Small intestine (tissue), 7 donors: ENCODE data around the gene PHF3. TPM values are rescaled to one million over a fixed set of nuclear protein-coding genes. Genes with fewer than 3 reads are reported as not detected.

ENCODE experiments used
- DNase-seq, 2 donors: peaks; one replicate each; pipeline versions ENCODE4 v3.0.0 to v3.0.0-alpha.2; 2013
- FAIRE-seq: peaks from 2 replicates; lab custom pipeline; 2012; peaks lifted over from hg19 to GRCh38; lab: Jason Lieb, UNC
- H3K27ac ChIP-seq, 3 donors: one replicate each; pipeline ENCODE4 v1.5.1; 2013; ENCODE audit warnings: low read length in 2 of 3, mild to moderate bottlenecking in 2 of 3, control low read depth in 1 of 3, inconsistent platforms in 1 of 3, low read depth in 1 of 3, moderate library complexity in 1 of 3
- H3K27me3 ChIP-seq, 3 donors: one replicate each; pipeline ENCODE4 v1.6.1; 2013; ENCODE audit warnings: low read length in 3 of 3, inconsistent platforms in 1 of 3; ENCODE audit not compliant: control insufficient read depth in 3 of 3, insufficient read depth in 3 of 3
- H3K36me3 ChIP-seq, 3 donors: one replicate each; pipeline ENCODE4 v1.6.1; 2013; ENCODE audit warnings: low read length in 3 of 3, inconsistent platforms in 1 of 3, low read depth in 1 of 3, mild to moderate bottlenecking in 1 of 3, moderate library complexity in 1 of 3; ENCODE audit not compliant: control insufficient read depth in 3 of 3, insufficient read depth in 2 of 3
- H3K4me1 ChIP-seq, 3 donors: one replicate each; pipeline ENCODE4 v1.6.1; 2013; ENCODE audit warnings: low read length in 2 of 3, inconsistent platforms in 1 of 3, low read depth in 1 of 3, mild to moderate bottlenecking in 1 of 3, moderate library complexity in 1 of 3; ENCODE audit not compliant: control insufficient read depth in 3 of 3, insufficient read depth in 2 of 3
- H3K4me3 ChIP-seq, 3 donors: one replicate each; pipeline ENCODE4 v1.5.1; 2013; ENCODE audit warnings: low read length in 3 of 3, control low read depth in 1 of 3, inconsistent platforms in 1 of 3, low read depth in 1 of 3, mild to moderate bottlenecking in 1 of 3, moderate library complexity in 1 of 3
- H3K9me3 ChIP-seq, 2 donors: one replicate each; pipeline ENCODE4 v1.6.1; 2013; ENCODE audit warnings: low read depth in 1 of 2, low read length in 1 of 2; ENCODE audit not compliant: control insufficient read depth in 2 of 2, insufficient read depth in 1 of 2
- WGBS, 3 donors: extraction: QIAGEN DNeasy Blood & Tissue Kit; methylation state at CpG; one replicate each; pipeline ENCODE4 v1.1.7; 2013; 5-methylcytosine and 5-hydroxymethylcytosine counted together
- polyA plus RNA-seq, 4 donors: library from polyadenylated mRNA; stranded (reverse) in 3 of 4; unstranded in 1 of 4; fragments of 200-250 nt in 3 of 4; fragments of 120-200 nt in 1 of 4; gene quantifications; one replicate each; pipeline versions ENCODE4 v1.2.1 to v1.2.3, GENCODE V29; 2013
- donor health status: healthy with polysubstance abuse.
- donor health status: control.
- donor health status: control.
- donor health status: Bipolar disorder and iron deficiency.
- donor health status: healthy.

PHF3 gene
- polyA plus RNA-seq, 4 donors = 8.1 to 67.9 (median 10.9) TPM

DNA sequence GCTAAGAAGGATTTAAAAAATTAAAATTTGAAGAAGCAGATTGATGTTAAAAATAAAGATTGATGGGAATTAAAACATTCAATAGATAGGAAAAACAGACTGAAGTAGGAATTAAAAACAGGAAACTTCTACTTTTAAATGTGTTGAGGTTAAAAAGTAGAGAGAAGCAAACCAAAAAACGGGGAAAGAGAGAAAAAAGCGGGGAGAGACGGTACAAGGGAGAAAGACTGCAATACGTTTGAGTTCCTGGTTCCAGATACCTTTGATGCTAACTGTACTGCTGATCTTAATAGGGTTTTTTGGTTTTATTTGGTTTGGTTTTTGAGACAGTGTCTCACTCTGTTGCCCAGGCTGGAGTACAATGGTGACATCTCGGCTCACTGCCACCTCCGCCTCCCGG, 36.4 kb upstream of the PHF3 start:
- Histone ChIP-seq H3K36me3 (no peaks in the 10 kb centered on the region), H3K27me3 (no peaks in the 10 kb centered on the region), H3K4me1 (no peaks in the 10 kb centered on the region), H3K27ac (no peak overlapping the region), H3K4me3 (no peak overlapping the region), H3K9me3 (no peaks in the 10 kb centered on the region)
- FAIRE-seq (no peak), DNase-seq (no peak)
- 87 to 90% (median 89%) methylated on average over 7 of the region's 7 CpGs for WGBS, 3 donors

DNA sequence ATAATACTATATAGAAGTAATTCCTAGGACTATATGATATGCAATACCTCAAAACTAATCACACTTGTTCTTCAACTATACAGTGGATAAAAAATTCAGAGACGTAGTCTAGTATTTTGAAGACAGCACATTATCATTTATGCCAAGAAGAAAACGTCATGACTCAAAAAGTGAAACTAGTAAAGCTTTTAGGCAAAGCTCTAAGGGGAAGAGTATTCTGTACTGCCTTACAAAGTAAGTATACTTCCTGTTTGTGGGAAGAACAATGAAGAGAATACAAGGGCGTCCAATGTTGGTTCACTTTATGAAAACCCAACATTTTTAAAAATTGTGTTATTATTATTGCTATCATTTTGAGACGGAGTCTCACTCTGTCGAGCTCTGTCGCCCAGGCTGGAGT, 35.5 kb upstream of the PHF3 start:
- DNase-seq (no peak), FAIRE-seq (no peak)
- no peaks in the 10 kb centered on the region for H3K36me3 ChIP-seq
- WGBS, 3 donors = 77 to 83% (median 79%) methylated on average over 6 of the region's 6 CpGs
- H3K27ac ChIP-seq = no peak overlapping the region
- no peak overlapping the region for H3K4me3 ChIP-seq
- no peaks in the 10 kb centered on the region for H3K27me3 ChIP-seq
- H3K4me1 ChIP-seq = no peaks in the 10 kb centered on the region
- no peaks in the 10 kb centered on the region for H3K9me3 ChIP-seq

- 81 to 98% (median 91%) methylated on average over 1 of the region's 1 CpG for WGBS, 3 donors
- Histone ChIP-seq H3K4me3 (no peak overlapping the region), H3K27me3 (no peaks in the 10 kb centered on the region), H3K36me3 (no peaks in the 10 kb centered on the region), H3K9me3 (no peaks in the 10 kb centered on the region), H3K4me1 (no peaks in the 10 kb centered on the region), H3K27ac (no peak overlapping the region)
- DNase-seq (no peak), FAIRE-seq (no peak)
Observed at GRCh38 chr6:63609231-63609630, 26.4 kb upstream of the PHF3 start.

- WGBS, 3 donors = 29 to 60% (median 40%) methylated on average over 1 of the region's 1 CpG
- no peaks in the 10 kb centered on the region for H3K4me1 ChIP-seq
- H3K4me3 ChIP-seq = no peak overlapping the region
- no peak overlapping the region for H3K27ac ChIP-seq
- no peaks in the 10 kb centered on the region for H3K27me3 ChIP-seq
- DNase-seq = no peak
- no peaks in the 10 kb centered on the region for H3K9me3 ChIP-seq
- H3K36me3 ChIP-seq = no peaks in the 10 kb centered on the region
- no peak for FAIRE-seq
Observed at GRCh38 chr6:63610944-63611343, 24.7 kb upstream of the PHF3 start.

- WGBS, 3 donors = 96 to 100% (median 97%) methylated on average over 1 of the region's 1 CpG
- H3K9me3 ChIP-seq = no peaks in the 10 kb centered on the region
- H3K4me1 ChIP-seq = no peaks in the 10 kb centered on the region
- no peak overlapping the region for H3K27ac ChIP-seq
- FAIRE-seq = peak; percentile 78
- no peak for DNase-seq
- H3K27me3 ChIP-seq = no peaks in the 10 kb centered on the region
- no peak overlapping the region for H3K4me3 ChIP-seq
- no peaks in the 10 kb centered on the region for H3K36me3 ChIP-seq
Observed at GRCh38 chr6:63611560-63611959, 24.0 kb upstream of the PHF3 start.

GRCh38 chr6:63615590-63615989, 20.0 kb upstream of the PHF3 start:
- H3K9me3 ChIP-seq = no peaks in the 10 kb centered on the region
- H3K27me3 ChIP-seq = no peaks in the 10 kb centered on the region
- WGBS, 3 donors = 92 to 99% (median 93%) methylated on average over 1 of the region's 1 CpG
- H3K4me1 ChIP-seq = no peaks in the 10 kb centered on the region
- H3K27ac ChIP-seq = no peak overlapping the region
- FAIRE-seq = no peak
- no peak for DNase-seq
- no peak overlapping the region for H3K4me3 ChIP-seq
- H3K36me3 ChIP-seq = no peaks in the 10 kb centered on the region

GRCh38 chr6:63624091-63624490, 11.5 kb upstream of the PHF3 start:
- Histone ChIP-seq H3K4me1 (no peaks in the 10 kb centered on the region), H3K27ac (no peak overlapping the region), H3K27me3 (no peaks in the 10 kb centered on the region), H3K36me3 (no peaks in the 10 kb centered on the region), H3K9me3 (no peaks in the 10 kb centered on the region), H3K4me3 (no peak overlapping the region)
- 47 to 78% (median 75%) methylated on average over 2 of the region's 2 CpGs for WGBS, 3 donors
- DNase-seq (no peak), FAIRE-seq (no peak)

- DNase-seq = peak in 1 of 2 donors; percentile 62
- Histone ChIP-seq H3K9me3 (no peaks in the 10 kb centered on the region), H3K27ac (peak overlapping the region in 1 of 3 donors; percentile 52), H3K4me1 (peaks cover 0 to 15% (median 0%) of the 10 kb centered on the region in 3 donors), H3K4me3 (no peak overlapping the region), H3K36me3 (no peaks in the 10 kb centered on the region), H3K27me3 (no peaks in the 10 kb centered on the region)
- WGBS, 3 donors = 86 to 92% (median 89%) methylated on average over 1 of the region's 1 CpG
- no peak for FAIRE-seq
Observed at GRCh38 chr6:63630466-63630865, 5.1 kb upstream of the PHF3 start.

- no peak overlapping the region for H3K27ac ChIP-seq
- H3K4me1 ChIP-seq = peaks cover 2 to 22% (median 2%) of the 10 kb centered on the region in 3 donors
- H3K4me3 ChIP-seq = no peak overlapping the region
- no peaks in the 10 kb centered on the region for H3K36me3 ChIP-seq
- H3K9me3 ChIP-seq = no peaks in the 10 kb centered on the region
- H3K27me3 ChIP-seq = no peaks in the 10 kb centered on the region
- DNase-seq (peak in 1 of 2 donors; percentile 19), FAIRE-seq (no peak)
- 34 to 45% (median 34%) methylated on average over 2 of the region's 2 CpGs for WGBS, 3 donors
Observed at GRCh38 chr6:63634630-63635029, 972 bp upstream of the PHF3 start.
